WTC11 (cell line): ENCODE results near the gene CSTPP1. TPM values are rescaled to one million over a fixed set of nuclear protein-coding genes. Genes with fewer than 3 reads are reported as not detected.

Source experiments
- ATAC-seq: fragments of 200-7000 bp; cut with Tn5 transposase; 2 replicates; pipeline ENCODE4 v1.10.0; 2021; ENCODE audit warnings: mild to moderate bottlenecking, moderate library complexity
- CTCF ChIA-PET: fragments of 300-600 bp; sonication (Branson Sonifier 250); formaldehyde crosslinking; loops from one replicate; lab custom pipeline; 2021; ENCODE audit warnings: antibody characterized with exemption; lab: Charles Lee
- POLR2A ChIA-PET: fragments of 350-600 bp; sonication (Branson Sonifier 250); formaldehyde crosslinking; loops from one replicate; lab custom pipeline; 2021; ENCODE audit warnings: antibody characterized with exemption; lab: Charles Lee
- DNase-seq: peaks from one replicate; pipeline ENCODE4 v3.0.0; 2021; ENCODE audit warnings: low spot score
- H3K27ac Mint-ChIP-seq: 2 replicates; pipeline ENCODE4 v1.8.0; 2021; ENCODE audit warnings: mixed read lengths
- H3K27me3 Mint-ChIP-seq: 2 replicates; pipeline ENCODE4 v1.8.0; 2021; ENCODE audit warnings: low read depth, mild to moderate bottlenecking, moderate library complexity, mixed read lengths
- H3K36me3 Mint-ChIP-seq: 2 replicates; pipeline ENCODE4 v1.8.0; 2021; ENCODE audit warnings: mixed read lengths
- H3K4me1 Mint-ChIP-seq: 2 replicates; pipeline ENCODE4 v1.8.0; 2022; ENCODE audit warnings: mixed read lengths
- H3K4me3 Mint-ChIP-seq: 2 replicates; pipeline ENCODE4 v1.8.0; 2021; ENCODE audit warnings: mild to moderate bottlenecking, moderate library complexity, mixed read lengths
- H3K9me3 Mint-ChIP-seq: 2 replicates; pipeline ENCODE4 v1.8.0; 2021; ENCODE audit warnings: mixed read lengths
- ARID4B ChIP-seq: sonication (generic); formaldehyde crosslinking; IDR thresholded peaks from 2 replicates; pipeline ENCODE4 v1.8.0; 2023; ENCODE audit warnings: missing genetic modification reagents, mild to moderate bottlenecking, borderline replicate concordance
- ATF6 ChIP-seq: sonication (generic); formaldehyde crosslinking; IDR thresholded peaks from 2 replicates; pipeline ENCODE4 v1.8.1; 2023; ENCODE audit warnings: mild to moderate bottlenecking, missing genetic modification reagents
- E2F4 ChIP-seq: sonication (generic); formaldehyde crosslinking; IDR thresholded peaks from 2 replicates; pipeline ENCODE4 v1.8.1; 2022; ENCODE audit warnings: low read depth, mild to moderate bottlenecking, moderate library complexity, missing genetic modification reagents, borderline replicate concordance
- ERG ChIP-seq: fragments of 250-450 bp; sonication (Bioruptor Pico); IDR thresholded peaks from 2 replicates; pipeline ENCODE4 v1.8.0; 2021; ENCODE audit warnings: mild to moderate bottlenecking
- FOXJ3 ChIP-seq: sonication (generic); formaldehyde crosslinking; IDR thresholded peaks from 2 replicates; pipeline ENCODE4 v1.9.0; 2021; ENCODE audit warnings: missing genetic modification reagents, mild to moderate bottlenecking, borderline replicate concordance
- FOXP1 ChIP-seq: sonication (generic); formaldehyde crosslinking; IDR thresholded peaks from 2 replicates; pipeline ENCODE4 v1.8.0; 2022; ENCODE audit warnings: missing genetic modification reagents, mild to moderate bottlenecking, moderate library complexity, borderline replicate concordance
- GTF2I ChIP-seq: fragments of 250-450 bp; sonication (Bioruptor Pico); conservative IDR thresholded peaks from 2 replicates; pipeline ENCODE4 v1.4.0; 2021; ENCODE audit warnings: mild to moderate bottlenecking
- IRF2 ChIP-seq: sonication (generic); formaldehyde crosslinking; IDR thresholded peaks from 2 replicates; pipeline ENCODE4 v1.8.0; 2022; ENCODE audit warnings: low read depth, missing genetic modification reagents, borderline replicate concordance
- KAT7 ChIP-seq: sonication (generic); formaldehyde crosslinking; IDR thresholded peaks from 2 replicates; pipeline ENCODE4 v1.8.1; 2023; ENCODE audit warnings: missing genetic modification reagents, mild to moderate bottlenecking, borderline replicate concordance
- PREB ChIP-seq: sonication (generic); formaldehyde crosslinking; IDR thresholded peaks from 2 replicates; pipeline ENCODE4 v1.8.1; 2022; ENCODE audit warnings: mild to moderate bottlenecking, missing genetic modification reagents, moderate library complexity, borderline replicate concordance
- RELA ChIP-seq: sonication (generic); formaldehyde crosslinking; IDR thresholded peaks from 2 replicates; pipeline ENCODE4 v1.8.1; 2022; ENCODE audit warnings: missing genetic modification reagents, mild to moderate bottlenecking, borderline replicate concordance
- STAT6 ChIP-seq: sonication (generic); formaldehyde crosslinking; conservative IDR thresholded peaks from 2 replicates; pipeline ENCODE4 v1.8.1; 2023; ENCODE audit warnings: mild to moderate bottlenecking, low read depth, missing genetic modification reagents, moderate library complexity
- TP53 ChIP-seq: sonication (generic); formaldehyde crosslinking; IDR thresholded peaks from 2 replicates; pipeline ENCODE4 v1.8.1; 2023; ENCODE audit warnings: mild to moderate bottlenecking, missing genetic modification reagents
- ZNF219 ChIP-seq: sonication (generic); formaldehyde crosslinking; IDR thresholded peaks from 2 replicates; pipeline ENCODE4 v1.8.0; 2023; ENCODE audit warnings: missing genetic modification reagents, mild to moderate bottlenecking, borderline replicate concordance
- total RNA-seq: library from RNA; stranded (reverse); gene quantifications from 3 replicates; pipeline ENCODE4 v1.2.3, GENCODE V29; 2021

CSTPP1 gene
- total RNA-seq, 1 experiment from 2014 or later = 23.6 TPM

- CTCF ChIA-PET = interaction anchor here (0.9 to 2.4 kb wide), 6 partner anchors 8 to 183 kb away, joined by 3 to 12 read pairs (median 4); no protein-coding TSS in a partner anchor
- TF ChIP-seq TP53 (CRISPR knock-in tag) (no peak), ZNF219 (CRISPR knock-in tag) (no peak), ATF6 (no peak), ERG (no peak), E2F4 (CRISPR knock-in tag) (no peak), FOXP1 (CRISPR knock-in tag) (no peak), ARID4B (CRISPR knock-in tag) (no peak), GTF2I (CRISPR knock-in tag) (no peak), PREB (CRISPR knock-in tag) (no peak), RELA (no peak), KAT7 (no peak), FOXJ3 (CRISPR knock-in tag) (no peak), STAT6 (CRISPR knock-in tag) (no peak), IRF2 (CRISPR knock-in tag) (no peak)
- H3K4me3 Mint-ChIP-seq = no peak overlapping the region
- ATAC-seq = no peak
- no peaks in the 10 kb centered on the region for H3K9me3 Mint-ChIP-seq
- H3K36me3 Mint-ChIP-seq = peaks cover 48% of the 10 kb centered on the region
- H3K27me3 Mint-ChIP-seq = no peaks in the 10 kb centered on the region
- no peak overlapping the region; the same call in 1 of the 2 replicates for H3K27ac Mint-ChIP-seq
- peaks cover 7% of the 10 kb centered on the region for H3K4me1 Mint-ChIP-seq
- DNase-seq = no peak
- POLR2A ChIA-PET = interaction anchor here (0.5 kb wide), 2 partner anchors 42 to 1819 kb away, joined by 3 to 4 read pairs; no protein-coding TSS in a partner anchor
Measured at GRCh38 chr11:47171856-47172255, 235.3 kb downstream of the CSTPP1 start.
